Retinal pigment epithelial cell (primary cell): Measurements from ENCODE around the gene RPGRIP1L.

ENCODE experiments used
- DNase-seq: peaks from one replicate; pipeline ENCODE4 v3.0.0-alpha.2; 2010; ENCODE audit warnings: low read depth
- H3K4me3 ChIP-seq: 2 replicates; pipeline ENCODE4 v1.5.1; 2011; ENCODE audit warnings: mild to moderate bottlenecking, low read length, control low read depth, moderate library complexity
- TF ChIP-seq, protein P1 (sequence below): conservative IDR thresholded peaks from 2 replicates; pipeline ENCODE4 v1.5.1; 2011; ENCODE audit warnings: low read depth, low read length, control low read depth, inconsistent platforms

Gene RPGRIP1L

DNA sequence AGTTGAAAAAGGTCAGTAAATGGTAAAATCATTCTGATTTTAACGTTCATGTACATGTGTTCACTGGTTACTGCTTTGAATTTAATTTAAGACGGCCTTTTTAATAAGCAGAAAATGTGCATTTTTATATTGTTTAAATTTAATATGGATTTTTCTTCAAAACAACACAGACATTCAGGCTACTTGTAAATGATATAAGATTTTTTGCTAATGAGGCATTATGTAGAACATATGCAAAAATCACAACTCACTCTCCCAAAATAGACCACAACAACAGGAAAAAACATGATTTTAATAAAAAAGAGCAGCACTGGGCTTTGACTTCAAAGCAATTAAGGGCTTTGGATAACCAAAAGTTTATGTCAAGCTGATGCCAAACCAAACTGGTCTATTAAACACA is 22.3 kb downstream of the RPGRIP1L start:
- DNase-seq: no peak
- TF ChIP-seq, protein P1, sequence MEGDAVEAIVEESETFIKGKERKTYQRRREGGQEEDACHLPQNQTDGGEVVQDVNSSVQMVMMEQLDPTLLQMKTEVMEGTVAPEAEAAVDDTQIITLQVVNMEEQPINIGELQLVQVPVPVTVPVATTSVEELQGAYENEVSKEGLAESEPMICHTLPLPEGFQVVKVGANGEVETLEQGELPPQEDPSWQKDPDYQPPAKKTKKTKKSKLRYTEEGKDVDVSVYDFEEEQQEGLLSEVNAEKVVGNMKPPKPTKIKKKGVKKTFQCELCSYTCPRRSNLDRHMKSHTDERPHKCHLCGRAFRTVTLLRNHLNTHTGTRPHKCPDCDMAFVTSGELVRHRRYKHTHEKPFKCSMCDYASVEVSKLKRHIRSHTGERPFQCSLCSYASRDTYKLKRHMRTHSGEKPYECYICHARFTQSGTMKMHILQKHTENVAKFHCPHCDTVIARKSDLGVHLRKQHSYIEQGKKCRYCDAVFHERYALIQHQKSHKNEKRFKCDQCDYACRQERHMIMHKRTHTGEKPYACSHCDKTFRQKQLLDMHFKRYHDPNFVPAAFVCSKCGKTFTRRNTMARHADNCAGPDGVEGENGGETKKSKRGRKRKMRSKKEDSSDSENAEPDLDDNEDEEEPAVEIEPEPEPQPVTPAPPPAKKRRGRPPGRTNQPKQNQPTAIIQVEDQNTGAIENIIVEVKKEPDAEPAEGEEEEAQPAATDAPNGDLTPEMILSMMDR: no peak
- H3K4me3 ChIP-seq: no peak overlapping the region

DNA sequence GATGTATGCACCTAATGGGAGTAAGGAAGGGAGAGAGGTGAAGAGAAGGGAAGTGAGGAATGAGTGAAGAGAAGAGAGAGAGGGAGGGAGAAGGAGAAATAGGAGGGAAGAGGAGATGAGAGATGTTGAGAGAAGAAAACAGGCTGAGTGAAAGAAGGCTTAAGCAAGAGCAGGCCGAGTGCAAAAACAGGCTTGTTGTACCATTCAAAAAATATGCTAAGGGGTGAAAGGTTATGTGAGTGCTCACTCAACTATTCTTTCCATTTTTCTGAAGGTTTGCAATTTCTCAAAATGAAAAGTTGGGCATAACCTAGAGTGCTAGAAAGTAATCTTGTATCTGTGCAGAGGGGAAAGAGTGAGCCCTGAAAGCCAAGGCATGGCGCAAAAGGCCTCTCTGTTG is 22.9 kb downstream of the RPGRIP1L start:
- no peak for DNase-seq
- TF ChIP-seq, protein P1: no peak
- no peak overlapping the region for H3K4me3 ChIP-seq

DNA sequence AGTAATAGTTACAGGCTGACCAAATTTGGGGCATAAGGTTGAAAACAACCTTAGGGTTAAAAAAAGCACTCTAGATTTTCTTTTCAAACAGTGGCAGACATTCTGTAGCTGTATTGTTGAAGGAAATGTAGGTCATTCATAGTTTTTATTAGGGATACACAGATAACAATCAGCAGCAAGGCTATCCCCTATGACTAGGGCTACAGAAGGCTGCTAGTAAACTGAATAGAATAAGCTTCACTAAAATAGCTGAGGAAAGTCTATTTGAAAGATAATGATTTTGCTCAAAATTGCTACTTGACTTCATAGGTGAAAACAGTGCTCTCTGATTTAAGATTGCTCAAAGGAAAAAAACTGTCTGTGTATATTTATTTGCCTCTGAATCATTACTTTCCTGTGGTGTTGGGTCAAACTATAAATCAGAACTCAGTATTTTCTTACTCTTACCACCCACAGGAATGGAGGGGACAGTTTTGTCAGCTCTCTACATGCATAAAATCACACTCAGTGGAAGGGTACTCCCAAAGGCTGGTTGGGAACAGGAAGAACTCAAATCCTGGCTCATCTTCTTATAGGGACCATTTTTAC is 24.8 kb downstream of the RPGRIP1L start:
- DNase-seq: no peak
- TF ChIP-seq, protein P1: no peak

DNA sequence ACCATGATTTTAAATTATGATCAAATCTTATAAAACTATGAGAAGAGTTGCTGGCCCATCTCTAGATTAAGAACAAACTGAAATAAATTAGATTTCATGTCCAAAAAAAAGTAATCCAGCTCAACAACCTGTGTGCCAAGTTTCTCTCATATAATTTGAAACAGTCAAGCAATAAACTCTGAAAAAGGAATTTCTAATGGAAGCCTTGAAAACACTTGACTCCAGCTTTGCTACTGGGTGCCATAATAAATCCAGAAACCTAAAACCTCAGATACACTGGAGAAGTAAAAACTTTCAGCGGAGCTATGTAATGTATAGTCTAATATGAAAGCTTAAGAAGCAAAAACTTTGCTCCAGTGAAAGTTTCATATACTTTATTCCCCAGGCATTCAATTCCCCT is 25.5 kb downstream of the RPGRIP1L start:
- TF ChIP-seq, protein P1: no peak
- no peak overlapping the region for H3K4me3 ChIP-seq
- DNase-seq: no peak

More for the DNA sequence above, 24.8 kb downstream of the RPGRIP1L start:
- H3K4me3 ChIP-seq: no peak overlapping the region

DNA sequence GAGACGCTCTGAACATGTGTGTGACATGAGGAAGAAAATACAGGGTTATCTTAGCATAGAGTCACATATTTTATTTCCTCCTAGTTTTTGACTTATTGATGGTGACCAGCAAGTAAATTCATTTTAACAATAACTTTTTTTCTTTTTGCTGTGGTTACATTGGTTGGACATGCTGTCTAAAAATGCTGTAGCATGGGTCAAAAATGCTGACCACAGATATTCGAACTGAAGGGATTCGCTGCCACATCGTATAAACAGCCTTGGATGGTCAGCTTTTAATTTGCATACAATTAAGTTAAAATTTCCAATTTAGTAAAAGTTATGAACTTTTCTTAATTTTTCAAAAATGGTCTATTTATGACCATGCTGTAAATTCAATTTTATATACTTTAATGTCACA is 30.5 kb downstream of the RPGRIP1L start:
- H3K4me3 ChIP-seq: no peak overlapping the region
- TF ChIP-seq, protein P1: no peak
- DNase-seq: no peak

DNA sequence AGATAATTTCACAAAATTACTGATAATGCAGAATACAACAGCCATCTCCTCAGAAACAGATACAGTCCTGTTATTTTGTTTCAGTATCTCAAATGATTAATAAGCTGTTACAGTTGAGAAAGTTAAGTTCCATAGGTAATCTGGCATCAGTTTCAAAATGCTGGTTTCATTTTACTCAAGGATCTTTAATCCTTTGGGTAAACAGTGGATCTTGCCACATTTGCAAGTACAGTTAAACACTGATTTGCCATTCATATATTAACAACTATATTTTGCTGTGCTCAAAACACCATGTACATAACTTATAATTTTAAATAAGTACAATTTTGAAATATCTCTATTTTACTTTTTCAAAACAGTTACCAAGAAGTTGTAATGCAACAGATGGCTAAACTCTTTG is 31.2 kb downstream of the RPGRIP1L start:
- peak; percentile 13 for DNase-seq
- no peak overlapping the region for H3K4me3 ChIP-seq
- TF ChIP-seq, protein P1: no peak

DNA sequence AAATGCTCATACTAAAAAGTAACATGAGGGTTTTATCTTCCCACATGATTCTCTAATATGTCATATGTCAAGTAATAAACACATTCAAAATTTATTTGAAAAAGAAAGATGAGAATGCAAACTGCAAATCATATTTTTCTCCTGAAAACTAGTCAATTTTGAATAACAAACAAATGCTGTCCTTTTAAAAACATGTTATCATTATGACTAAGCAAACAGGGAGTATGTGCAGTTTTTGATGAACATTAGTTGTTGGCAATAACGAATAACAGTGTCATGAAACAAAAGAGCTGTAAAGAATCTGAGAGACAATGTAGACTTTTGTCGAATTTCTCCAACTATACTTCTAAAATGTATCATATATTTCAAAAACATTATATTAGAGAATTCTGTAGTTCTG is 34.8 kb downstream of the RPGRIP1L start:
- no peak overlapping the region for H3K4me3 ChIP-seq
- DNase-seq: no peak
- TF ChIP-seq, protein P1: no peak
